NB4 (cell line): ENCODE measurements around the gene TIMM22.

Experiments used
- POLR2A ChIP-seq: IDR thresholded peaks from 2 replicates; pipeline ENCODE4 v1.6.1; 2011; ENCODE audit warnings: mild to moderate bottlenecking; ENCODE audit not compliant: insufficient read length; ENCODE audit errors: extremely low read depth
- TF ChIP-seq, protein P1 (sequence below): IDR thresholded peaks from one replicate; pipeline ENCODE4 v1.5.1; 2012; ENCODE audit warnings: low read depth, low read length
- TF ChIP-seq, protein P2 (sequence below): IDR thresholded peaks from 2 replicates; pipeline ENCODE4 v1.6.1; 2011; ENCODE audit warnings: low read depth, low read length

DNA sequence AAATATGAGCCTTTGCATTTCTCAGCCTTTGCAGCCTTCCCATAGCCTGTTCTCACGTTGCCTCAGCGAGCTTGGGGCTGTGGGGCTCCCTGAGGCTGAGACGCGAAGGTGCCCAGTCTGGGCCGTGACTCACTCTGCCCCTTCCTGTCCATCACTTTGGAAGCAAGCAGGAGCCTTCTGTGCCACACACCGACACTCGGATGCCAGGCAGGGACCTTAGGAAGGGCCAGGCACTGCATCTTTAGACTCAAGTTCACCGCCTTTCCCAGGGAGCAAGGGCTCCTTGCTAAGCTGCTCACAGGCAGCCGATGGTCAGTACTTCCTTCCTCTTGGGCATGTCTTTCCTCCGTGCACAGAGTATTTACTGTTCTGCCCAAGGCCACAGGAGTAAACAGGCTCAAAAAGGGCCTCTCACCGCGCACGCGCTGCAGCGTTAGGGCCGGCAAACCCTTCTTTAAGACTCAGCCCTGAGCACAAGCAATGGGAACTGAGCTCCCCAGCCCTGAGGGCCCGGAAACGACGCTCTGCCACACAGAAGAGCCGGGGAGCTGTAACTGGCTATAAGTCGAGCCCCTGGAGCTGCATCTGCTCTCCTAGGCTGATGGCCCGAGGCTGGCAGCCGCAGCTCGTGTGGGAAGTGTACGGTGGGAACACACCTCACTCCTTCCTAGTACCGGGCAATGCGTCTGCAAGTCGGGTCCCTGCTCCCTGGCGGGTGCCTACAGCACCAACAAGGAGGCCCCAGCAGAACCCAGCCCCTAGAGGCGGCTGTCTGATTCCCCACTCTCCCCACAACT is 7.2 kb downstream of the TIMM22 start:
- TF ChIP-seq, protein P1, sequence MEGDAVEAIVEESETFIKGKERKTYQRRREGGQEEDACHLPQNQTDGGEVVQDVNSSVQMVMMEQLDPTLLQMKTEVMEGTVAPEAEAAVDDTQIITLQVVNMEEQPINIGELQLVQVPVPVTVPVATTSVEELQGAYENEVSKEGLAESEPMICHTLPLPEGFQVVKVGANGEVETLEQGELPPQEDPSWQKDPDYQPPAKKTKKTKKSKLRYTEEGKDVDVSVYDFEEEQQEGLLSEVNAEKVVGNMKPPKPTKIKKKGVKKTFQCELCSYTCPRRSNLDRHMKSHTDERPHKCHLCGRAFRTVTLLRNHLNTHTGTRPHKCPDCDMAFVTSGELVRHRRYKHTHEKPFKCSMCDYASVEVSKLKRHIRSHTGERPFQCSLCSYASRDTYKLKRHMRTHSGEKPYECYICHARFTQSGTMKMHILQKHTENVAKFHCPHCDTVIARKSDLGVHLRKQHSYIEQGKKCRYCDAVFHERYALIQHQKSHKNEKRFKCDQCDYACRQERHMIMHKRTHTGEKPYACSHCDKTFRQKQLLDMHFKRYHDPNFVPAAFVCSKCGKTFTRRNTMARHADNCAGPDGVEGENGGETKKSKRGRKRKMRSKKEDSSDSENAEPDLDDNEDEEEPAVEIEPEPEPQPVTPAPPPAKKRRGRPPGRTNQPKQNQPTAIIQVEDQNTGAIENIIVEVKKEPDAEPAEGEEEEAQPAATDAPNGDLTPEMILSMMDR, result no peak
- TF ChIP-seq, protein P2, sequence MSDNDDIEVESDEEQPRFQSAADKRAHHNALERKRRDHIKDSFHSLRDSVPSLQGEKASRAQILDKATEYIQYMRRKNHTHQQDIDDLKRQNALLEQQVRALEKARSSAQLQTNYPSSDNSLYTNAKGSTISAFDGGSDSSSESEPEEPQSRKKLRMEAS, result no peak
- no peak for TF ChIP-seq POLR2A
